Bronchial epithelial cell (primary cell): Measurements from ENCODE around the gene LGR5. TPM values are rescaled to one million over a fixed set of nuclear protein-coding genes. Genes with fewer than 3 reads are reported as not detected.
A peak's percentile ranks its signal among the peaks of the same experiment; 100 is the strongest.

Experiments
- DNase-seq: peaks from one replicate; pipeline ENCODE4 v3.0.0-alpha.2; 2010; ENCODE audit warnings: low read depth
- FAIRE-seq: peaks from 2 replicates; lab custom pipeline; 2011; peaks lifted over from hg19 to GRCh38; lab: Jason Lieb, UNC
- H3K27me3 ChIP-seq: 2 replicates; pipeline ENCODE4 v1.5.1; 2011; ENCODE audit warnings: low read length; ENCODE audit not compliant: control insufficient read depth, insufficient read depth
- H3K36me3 ChIP-seq: 2 replicates; pipeline ENCODE4 v1.5.1; 2011; ENCODE audit warnings: low read length; ENCODE audit not compliant: control insufficient read depth, insufficient read depth
- H3K4me3 ChIP-seq: 2 replicates; pipeline ENCODE4 v1.5.1; 2011; ENCODE audit warnings: mild to moderate bottlenecking, low read depth, low read length, control low read depth
- total RNA-seq: library from RNA; depleted of rRNA; stranded (reverse); fragments of >200 nt; gene quantifications from 2 replicates; pipeline ENCODE4 v1.2.1, GENCODE V29; 2014
- TF ChIP-seq, protein P1 (sequence below): IDR thresholded peaks from 2 replicates; pipeline ENCODE4 v1.5.1; 2011; ENCODE audit warnings: mild to moderate bottlenecking, moderate library complexity, low read length, control low read depth, inconsistent platforms; ENCODE audit not compliant: insufficient read depth, severe bottlenecking

The LGR5 gene
- total RNA-seq, 1 donor from 2014 or later = not detected

DNA sequence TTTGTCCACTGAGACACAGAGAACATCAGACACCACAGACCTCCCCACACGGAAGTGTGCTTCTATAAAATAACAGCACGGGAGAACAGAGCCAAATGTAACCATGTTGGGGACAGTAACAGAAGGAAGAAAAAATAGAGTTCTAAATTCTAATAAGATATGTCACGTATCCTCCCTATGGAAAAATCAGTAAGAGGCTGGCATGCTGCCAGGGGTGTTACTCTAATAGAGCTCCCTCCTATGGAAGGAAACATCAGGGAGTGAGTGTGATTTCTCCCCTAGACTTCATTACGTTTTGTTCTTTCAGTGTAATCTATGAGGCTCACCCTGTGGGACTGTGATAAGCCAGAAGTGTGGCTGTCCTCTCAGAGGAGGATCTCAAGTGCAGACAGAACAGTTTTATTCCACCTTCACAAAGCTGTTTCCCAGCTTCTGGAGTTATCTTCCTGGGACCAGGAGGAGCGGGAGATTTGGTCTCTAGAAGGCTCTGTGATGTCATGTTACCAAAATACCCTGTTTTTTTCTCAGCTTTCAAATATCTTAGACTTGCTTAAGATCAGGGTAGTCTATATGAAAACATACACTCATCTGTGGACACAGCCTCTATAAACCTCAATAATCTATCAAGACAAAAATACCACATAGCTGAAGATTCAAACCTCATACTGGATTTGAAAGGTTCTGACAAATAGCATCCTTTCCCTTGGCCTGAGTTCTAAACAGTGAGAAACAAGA is 154.8 kb downstream of the LGR5 start:
- no peak overlapping the region for H3K4me3 ChIP-seq
- no peak for FAIRE-seq
- TF ChIP-seq, protein P1, sequence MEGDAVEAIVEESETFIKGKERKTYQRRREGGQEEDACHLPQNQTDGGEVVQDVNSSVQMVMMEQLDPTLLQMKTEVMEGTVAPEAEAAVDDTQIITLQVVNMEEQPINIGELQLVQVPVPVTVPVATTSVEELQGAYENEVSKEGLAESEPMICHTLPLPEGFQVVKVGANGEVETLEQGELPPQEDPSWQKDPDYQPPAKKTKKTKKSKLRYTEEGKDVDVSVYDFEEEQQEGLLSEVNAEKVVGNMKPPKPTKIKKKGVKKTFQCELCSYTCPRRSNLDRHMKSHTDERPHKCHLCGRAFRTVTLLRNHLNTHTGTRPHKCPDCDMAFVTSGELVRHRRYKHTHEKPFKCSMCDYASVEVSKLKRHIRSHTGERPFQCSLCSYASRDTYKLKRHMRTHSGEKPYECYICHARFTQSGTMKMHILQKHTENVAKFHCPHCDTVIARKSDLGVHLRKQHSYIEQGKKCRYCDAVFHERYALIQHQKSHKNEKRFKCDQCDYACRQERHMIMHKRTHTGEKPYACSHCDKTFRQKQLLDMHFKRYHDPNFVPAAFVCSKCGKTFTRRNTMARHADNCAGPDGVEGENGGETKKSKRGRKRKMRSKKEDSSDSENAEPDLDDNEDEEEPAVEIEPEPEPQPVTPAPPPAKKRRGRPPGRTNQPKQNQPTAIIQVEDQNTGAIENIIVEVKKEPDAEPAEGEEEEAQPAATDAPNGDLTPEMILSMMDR = no peak
- H3K36me3 ChIP-seq = no peaks in the 10 kb centered on the region
- DNase-seq = no peak
- H3K27me3 ChIP-seq = no peaks in the 10 kb centered on the region

DNA sequence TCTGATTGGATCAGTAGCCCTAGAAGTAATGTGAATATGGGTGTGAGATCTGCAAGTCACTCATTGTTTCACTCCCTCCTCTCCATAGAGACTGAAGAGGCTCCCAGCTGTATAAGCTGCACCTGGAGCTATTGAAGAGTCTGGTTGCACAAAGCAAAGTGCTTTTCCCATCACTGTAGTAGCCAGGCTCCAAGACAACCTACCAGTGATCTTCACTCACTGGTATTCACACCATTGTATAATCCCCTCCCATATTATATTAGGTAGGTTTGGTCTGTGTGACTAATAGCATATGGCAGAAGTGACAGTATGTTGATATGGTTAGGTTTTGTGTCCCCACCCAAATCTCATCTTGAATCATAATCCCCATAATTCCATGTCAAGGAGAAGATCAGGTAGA is 159.6 kb downstream of the LGR5 start:
- no peak for FAIRE-seq
- Histone ChIP-seq H3K4me3 (no peak overlapping the region), H3K27me3 (no peaks in the 10 kb centered on the region), H3K36me3 (no peaks in the 10 kb centered on the region)
- TF ChIP-seq, protein P1 = no peak
- DNase-seq = peak; percentile 44

- Histone ChIP-seq H3K27me3 (no peaks in the 10 kb centered on the region), H3K4me3 (no peak overlapping the region), H3K36me3 (no peaks in the 10 kb centered on the region)
- FAIRE-seq = no peak
- TF ChIP-seq, protein P1 = no peak
- DNase-seq = peak; percentile 46
These were observed 161.9 kb downstream of the LGR5 start for GRCh38 chr12:71601546-71601945.

DNA sequence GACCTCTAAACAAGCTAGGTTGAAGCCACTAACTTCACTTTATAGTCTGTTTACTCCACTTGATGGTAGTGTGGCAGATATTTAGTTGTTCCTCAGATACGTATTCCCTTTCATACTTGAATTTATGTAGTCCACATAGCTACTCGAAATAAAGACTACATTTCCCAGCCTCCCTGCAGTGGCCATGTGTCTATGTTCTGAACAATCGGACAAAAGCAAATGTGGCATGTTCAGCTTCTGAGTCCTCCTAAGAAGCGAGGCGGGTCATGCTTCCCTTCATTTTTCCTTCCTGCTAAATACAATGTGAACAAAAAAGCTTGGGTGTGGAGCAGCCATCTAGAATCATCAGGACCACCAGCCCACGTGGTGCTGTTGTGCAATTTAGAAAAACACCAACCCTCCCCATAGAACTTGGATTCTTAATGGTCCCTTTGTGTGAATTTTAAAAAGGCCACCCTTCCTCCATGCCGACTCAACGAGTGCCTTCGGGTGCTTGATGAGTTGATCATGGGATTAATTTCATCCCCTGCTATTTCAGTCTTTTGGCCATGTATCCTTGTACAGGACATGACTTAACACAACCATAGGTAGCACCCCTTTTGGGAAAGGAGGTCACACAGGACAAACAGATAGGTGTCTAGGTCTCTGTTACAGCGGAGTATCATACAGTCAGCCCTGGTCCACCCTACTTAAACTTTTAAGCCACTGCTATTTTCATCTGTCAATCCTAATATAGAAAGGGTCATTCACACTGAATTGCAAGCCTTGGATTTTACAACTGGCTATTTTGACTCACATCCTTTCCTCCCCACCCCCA is 163.4 kb downstream of the LGR5 start:
- TF ChIP-seq, protein P1 = no peak
- Histone ChIP-seq H3K27me3 (no peaks in the 10 kb centered on the region), H3K4me3 (no peak overlapping the region), H3K36me3 (no peaks in the 10 kb centered on the region)
- DNase-seq (no peak), FAIRE-seq (no peak)

- H3K4me3 ChIP-seq = no peak overlapping the region
- DNase-seq (no peak), FAIRE-seq (no peak)
- no peaks in the 10 kb centered on the region for H3K27me3 ChIP-seq
- H3K36me3 ChIP-seq = peaks cover 4% of the 10 kb centered on the region
- TF ChIP-seq, protein P1 = no peak
These were observed 165.4 kb downstream of the LGR5 start for GRCh38 chr12:71605039-71605438.
